PC-9 (cell line): Measurements from ENCODE around the gene ADAMTS16. TPM values are rescaled to one million over a fixed set of nuclear protein-coding genes. Genes with fewer than 3 reads are reported as not detected.

Source experiments
- BruUV-seq: library from RNA; stranded (reverse); fragments of 400-500 nt; replicated peaks from 2 replicates; lab custom pipeline; 2021; lab: Mats Ljungman, UMichigan
- CTCF ChIA-PET: fragments of 300-600 bp; sonication (Branson Sonifier 250); formaldehyde crosslinking; loops from one replicate; lab custom pipeline; 2022; ENCODE audit warnings: antibody characterized with exemption; lab: Charles Lee
- POLR2A ChIA-PET: fragments of 300-600 bp; sonication (Branson Sonifier 250); formaldehyde crosslinking; loops from one replicate; lab custom pipeline; 2022; ENCODE audit warnings: antibody characterized with exemption; ENCODE audit not compliant: unreplicated experiment; lab: Charles Lee
- DNase-seq, 2 experiments: peaks; one replicate each; pipeline versions ENCODE4 v3.0.0 to v3.0.0-alpha.2; 2015 to 2022; ENCODE audit warnings: mixed read lengths in 1 of 2
- H2AFZ ChIP-seq: fragments of 200-600 bp; sonication (generic); 2 replicates; pipeline ENCODE4 v1.8.1; 2017; ENCODE audit warnings: antibody characterized with exemption
- H3F3A ChIP-seq: fragments of 200-600 bp; sonication (generic); 2 replicates; pipeline ENCODE4 v1.8.1; 2017; ENCODE audit warnings: antibody characterized with exemption, mild to moderate bottlenecking, low read depth; ENCODE audit not compliant: insufficient read depth
- H3K27ac ChIP-seq: fragments of 200-600 bp; sonication (generic); 2 replicates; pipeline ENCODE4 v1.6.1; 2016; ENCODE audit warnings: mixed run types
- H3K27me3 ChIP-seq: fragments of 200-600 bp; sonication (generic); 2 replicates; pipeline ENCODE4 v1.6.1; 2016; ENCODE audit warnings: low read depth, mixed run types; ENCODE audit not compliant: insufficient read depth
- H3K36me3 ChIP-seq: fragments of 200-600 bp; sonication (generic); 2 replicates; pipeline ENCODE4 v1.6.1; 2016; ENCODE audit warnings: low read depth, mixed run types
- H3K4me1 ChIP-seq: fragments of 200-600 bp; sonication (generic); replicated peaks from 2 replicates; pipeline ENCODE4 v1.6.1; 2016; ENCODE audit warnings: mixed run types; ENCODE audit not compliant: insufficient read depth
- H3K4me2 ChIP-seq: fragments of 200-600 bp; sonication (generic); 2 replicates; pipeline ENCODE4 v1.6.1; 2017; ENCODE audit warnings: mixed run types
- H3K4me3 ChIP-seq: fragments of 200-600 bp; sonication (generic); 2 replicates; pipeline ENCODE4 v1.6.1; 2016; ENCODE audit warnings: mixed run types
- H3K79me2 ChIP-seq: fragments of 200-600 bp; sonication (generic); 2 replicates; pipeline ENCODE4 v1.6.1; 2017; ENCODE audit warnings: low read depth, mixed run types
- H3K9me2 ChIP-seq: fragments of 200-600 bp; sonication (generic); 2 replicates; pipeline ENCODE4 v1.8.1; 2017; ENCODE audit warnings: mild to moderate bottlenecking; ENCODE audit not compliant: insufficient read depth
- H3K9me3 ChIP-seq: fragments of 200-600 bp; sonication (generic); 2 replicates; pipeline ENCODE4 v1.8.1; 2016; ENCODE audit warnings: low read depth; ENCODE audit not compliant: insufficient read depth
- H4K20me1 ChIP-seq: fragments of 200-600 bp; sonication (generic); 2 replicates; pipeline ENCODE4 v1.8.1; 2017; ENCODE audit not compliant: insufficient read depth
- CTCF ChIP-seq: fragments of 200-600 bp; sonication (generic); conservative IDR thresholded peaks from 2 replicates; pipeline ENCODE4 v1.6.1; 2017; ENCODE audit warnings: mixed run types, antibody characterized with exemption, mild to moderate bottlenecking, moderate library complexity
- EZH2 ChIP-seq: fragments of 200-600 bp; sonication (generic); IDR thresholded peaks from 2 replicates; pipeline ENCODE4 v1.8.0; 2017; ENCODE audit warnings: antibody characterized with exemption, low read depth
- intact Hi-C: fragments of 100-400 bp; cut with micrococcal nuclease; formaldehyde crosslinking; loops from one replicate; pipeline ENCODE4 v1.10.0; 2022; ENCODE audit not compliant: unreplicated experiment
- total RNA-seq: library from RNA; stranded (reverse); gene quantifications from 2 replicates; pipeline ENCODE4 v1.2.3, GENCODE V29; 2021

The ADAMTS16 gene
- total RNA-seq, 1 experiment from 2014 or later, result 26.4 TPM

GRCh38 chr5:5359618-5360017 is 219.5 kb downstream of the ADAMTS16 start:
- Histone ChIP-seq H3K4me1 (peaks cover 9% of the 10 kb centered on the region), H3K4me3 (no peak overlapping the region), H3K4me2 (no peak overlapping the region), H3K27me3 (no peaks in the 10 kb centered on the region), H3K79me2 (no peaks in the 10 kb centered on the region), H3K9me2 (no peaks in the 10 kb centered on the region), H2AFZ (no peak overlapping the region), H3K36me3 (no peaks in the 10 kb centered on the region), H3K9me3 (no peaks in the 10 kb centered on the region), H3F3A (no peaks in the 10 kb centered on the region), H3K27ac (no peak overlapping the region), H4K20me1 (no peaks in the 10 kb centered on the region)
- ChIA-PET CTCF (no interaction called here), POLR2A (no interaction called here)
- BruUV-seq, result no TSS peak
- DNase-seq, result no peak
- TF ChIP-seq CTCF (no peak), EZH2 (no peak)
- intact Hi-C loops, result no loop called here

- BruUV-seq, result no TSS peak
- no peak for TF ChIP-seq CTCF
- TF ChIP-seq EZH2, result no peak
- H2AFZ ChIP-seq, result no peak overlapping the region
- H3K79me2 ChIP-seq, result no peaks in the 10 kb centered on the region
- no peaks in the 10 kb centered on the region for H3K27me3 ChIP-seq
- H3K4me2 ChIP-seq, result no peak overlapping the region
- no peak overlapping the region for H3K4me3 ChIP-seq
- no peaks in the 10 kb centered on the region for H3K9me3 ChIP-seq
- intact Hi-C loops, result no loop called here
- ChIA-PET CTCF (no interaction called here), POLR2A (interaction anchor here (0.5 kb wide), 1 partner anchor 349 kb away, joined by 13 read pairs; no protein-coding TSS in a partner anchor)
- no peaks in the 10 kb centered on the region for H4K20me1 ChIP-seq
- H3K36me3 ChIP-seq, result no peaks in the 10 kb centered on the region
- H3F3A ChIP-seq, result no peaks in the 10 kb centered on the region
- H3K27ac ChIP-seq, result no peak overlapping the region
- no peaks in the 10 kb centered on the region for H3K9me2 ChIP-seq
- no peak for DNase-seq
- H3K4me1 ChIP-seq, result peaks cover 9% of the 10 kb centered on the region
These were observed 220.3 kb downstream of the ADAMTS16 start for GRCh38 chr5:5360363-5360940.

GRCh38 chr5:5360941-5361520 is 220.9 kb downstream of the ADAMTS16 start:
- TF ChIP-seq EZH2 (no peak), CTCF (no peak)
- no peaks in the 10 kb centered on the region for H3K36me3 ChIP-seq
- POLR2A ChIA-PET, result no interaction called here
- CTCF ChIA-PET, result no interaction called here
- no peak overlapping the region for H3K4me2 ChIP-seq
- H3F3A ChIP-seq, result no peaks in the 10 kb centered on the region
- no peak overlapping the region for H2AFZ ChIP-seq
- no peak overlapping the region for H3K27ac ChIP-seq
- no peaks in the 10 kb centered on the region for H3K79me2 ChIP-seq
- H3K4me3 ChIP-seq, result no peak overlapping the region
- BruUV-seq, result no TSS peak
- no peaks in the 10 kb centered on the region for H3K9me3 ChIP-seq
- intact Hi-C loops, result no loop called here
- no peak for DNase-seq
- no peaks in the 10 kb centered on the region for H3K27me3 ChIP-seq
- H3K9me2 ChIP-seq, result no peaks in the 10 kb centered on the region
- H4K20me1 ChIP-seq, result no peaks in the 10 kb centered on the region
- H3K4me1 ChIP-seq, result peaks cover 9% of the 10 kb centered on the region
